SK-N-SH (cell line): ENCODE measurements around the gene PRCC. TPM values are rescaled to one million over a fixed set of nuclear protein-coding genes. Genes with fewer than 3 reads are reported as not detected.

Experiments
- CTCF ChIA-PET: fragments of 300-600, 350-600 bp; formaldehyde crosslinking; extraction: SDS; loops from one replicate; lab custom pipeline; 2021; lab: Yijun Ruan, JAX
- POLR2A ChIA-PET: fragments of 350-600 bp; sonication (Branson Sonifier 250); formaldehyde crosslinking; extraction: SDS; loops from one replicate; lab custom pipeline; 2020; ENCODE audit warnings: antibody characterized with exemption, inconsistent platforms; lab: Yijun Ruan, JAX
- DNase-seq: peaks from one replicate; pipeline ENCODE4 v3.0.0; 2012
- H2AFZ ChIP-seq: fragments of 200-600 bp; sonication (generic); 2 replicates; pipeline ENCODE4 v1.8.1; 2016; ENCODE audit warnings: antibody characterized with exemption, mild to moderate bottlenecking, low read depth
- H3F3A ChIP-seq: fragments of 200-600 bp; sonication (generic); replicated peaks from 2 replicates; pipeline ENCODE3; 2016; ENCODE audit warnings: antibody characterized with exemption, mild to moderate bottlenecking; ENCODE audit not compliant: insufficient read depth
- H3K27ac ChIP-seq, 2 experiments: fragments of 200-500 bp in 1 of 2; fragments of 200-600 bp in 1 of 2; sonication (Bioruptor generic) in 1 of 2; sonication (generic), shearing (Covaris generic) in 1 of 2; 2 replicates each; pipeline versions ENCODE4 v1.5.1 to v1.6.1; 2014 to 2016; ENCODE audit warnings: low read depth in 2 of 2, inconsistent platforms in 1 of 2, low read length in 1 of 2, mild to moderate bottlenecking in 1 of 2, mixed read lengths in 1 of 2
- H3K27me3 ChIP-seq: fragments of 200-600 bp; sonication (generic), shearing (Covaris generic); 2 replicates; pipeline ENCODE4 v1.6.1; 2016; ENCODE audit warnings: mixed run types; ENCODE audit not compliant: insufficient read depth
- H3K36me3 ChIP-seq, 2 experiments: fragments of 200-500 bp in 1 of 2; fragments of 200-600 bp in 1 of 2; sonication (Bioruptor generic) in 1 of 2; sonication (generic) in 1 of 2; replicated peaks in 1 of 2; 2 replicates each; pipeline versions ENCODE3 to v1.5.1; 2014 to 2016; ENCODE audit warnings: low read length in 1 of 2, mild to moderate bottlenecking in 1 of 2; ENCODE audit not compliant: insufficient read depth in 2 of 2, control insufficient read depth in 1 of 2
- H3K4me1 ChIP-seq, 2 experiments: fragments of 200-500 bp in 1 of 2; fragments of 200-600 bp in 1 of 2; sonication (Bioruptor generic) in 1 of 2; sonication (generic), shearing (Covaris generic) in 1 of 2; 2 replicates each; pipeline versions ENCODE4 v1.5.1 to v1.6.1; 2014 to 2016; ENCODE audit warnings: low read depth in 1 of 2, low read length in 1 of 2, mixed run types in 1 of 2; ENCODE audit not compliant: insufficient read depth in 2 of 2, control insufficient read depth in 1 of 2
- H3K4me2 ChIP-seq: fragments of 200-600 bp; sonication (generic), shearing (Covaris generic); 2 replicates; pipeline ENCODE4 v1.6.1; 2017; ENCODE audit warnings: mixed run types
- H3K4me3 ChIP-seq, 2 experiments: fragments of 200-500 bp in 1 of 2; fragments of 200-600 bp in 1 of 2; sonication (Bioruptor generic) in 1 of 2; sonication (generic), shearing (Covaris generic) in 1 of 2; 2 replicates each; pipeline versions ENCODE4 v1.5.1 to v1.8.1; 2014 to 2016; ENCODE audit warnings: low read depth in 2 of 2, inconsistent platforms in 1 of 2, low read length in 1 of 2, mild to moderate bottlenecking in 1 of 2, mixed read lengths in 1 of 2, moderate library complexity in 1 of 2
- H3K79me2 ChIP-seq: fragments of 200-600 bp; sonication (generic); 2 replicates; pipeline ENCODE4 v1.8.1; 2017; ENCODE audit warnings: mild to moderate bottlenecking; ENCODE audit not compliant: insufficient read depth
- H3K9ac ChIP-seq: fragments of 200-600 bp; sonication (generic); 2 replicates; pipeline ENCODE4 v1.6.1; 2017; ENCODE audit warnings: mixed run types
- H3K9me2 ChIP-seq: fragments of 200-600 bp; sonication (generic); 2 replicates; pipeline ENCODE4 v1.6.1; 2017; ENCODE audit warnings: mixed run types
- H3K9me3 ChIP-seq: fragments of 200-600 bp; sonication (generic); 2 replicates; pipeline ENCODE4 v1.6.1; 2017; ENCODE audit warnings: mixed run types, mild to moderate bottlenecking, moderate library complexity
- H4K20me1 ChIP-seq: fragments of 200-600 bp; sonication (generic); 2 replicates; pipeline ENCODE4 v1.6.1; 2017; ENCODE audit warnings: mild to moderate bottlenecking, mixed run types; ENCODE audit not compliant: insufficient read depth
- CTCF ChIP-seq: fragments of 200-600 bp; sonication (generic); IDR thresholded peaks from 2 replicates; pipeline ENCODE4 v1.6.1; 2017; ENCODE audit warnings: antibody characterized with exemption, mild to moderate bottlenecking, moderate library complexity
- FOXM1 ChIP-seq: IDR thresholded peaks from 2 replicates; pipeline ENCODE4 v1.4.0; 2012; ENCODE audit warnings: low read depth, mild to moderate bottlenecking
- JUND ChIP-seq: IDR thresholded peaks from 2 replicates; pipeline ENCODE4 v1.4.0; 2012
- MAX ChIP-seq: IDR thresholded peaks from 2 replicates; pipeline ENCODE4 v1.4.0; 2012; ENCODE audit warnings: low read depth
- MEF2A ChIP-seq: IDR thresholded peaks from 2 replicates; pipeline ENCODE4 v1.4.0; 2012; ENCODE audit warnings: low read depth, borderline replicate concordance
- MXI1 ChIP-seq: IDR thresholded peaks from 2 replicates; pipeline ENCODE4 v1.6.1; 2012; ENCODE audit warnings: mild to moderate bottlenecking, low read depth, low read length, improper control_type of control experiment
- NRF1 ChIP-seq: IDR thresholded peaks from 2 replicates; pipeline ENCODE4 v1.6.1; 2012; ENCODE audit warnings: low read depth, mild to moderate bottlenecking, low read length
- RAD21 ChIP-seq: IDR thresholded peaks from 2 replicates; pipeline ENCODE4 v1.6.1; 2012; ENCODE audit warnings: mild to moderate bottlenecking, low read length
- REST ChIP-seq: IDR thresholded peaks from 2 replicates; pipeline ENCODE4 v1.6.1; 2012; ENCODE audit warnings: mild to moderate bottlenecking, low read depth, low read length, moderate library complexity
- SIN3A ChIP-seq: IDR thresholded peaks from 2 replicates; pipeline ENCODE4 v1.6.1; 2012; ENCODE audit warnings: low read depth, mild to moderate bottlenecking, low read length, moderate library complexity, borderline replicate concordance
- SMC3 ChIP-seq: IDR thresholded peaks from 2 replicates; pipeline ENCODE4 v1.6.1; 2012; ENCODE audit warnings: low read depth, low read length, improper control_type of control experiment
- WGBS: methylation state at CpG from one replicate; pipeline ENCODE4 v1.1.6; 2017; ENCODE audit warnings: low lambda C conversion rate; 5-methylcytosine and 5-hydroxymethylcytosine counted together
- polyA plus RNA-seq, 3 experiments: library from polyadenylated mRNA; depleted of rRNA; stranded (reverse); fragments of >200 nt; gene quantifications; 2 replicates each; pipeline ENCODE4 v1.2.3, GENCODE V29; 2012

The PRCC gene
- polyA plus RNA-seq, 1 of the 3 experiments (the other 2 are of a cell fraction), result 39.2 TPM

- ChIA-PET CTCF (interaction anchor here (0.9 to 2.6 kb wide), 7 partner anchors 8 to 64 kb away, joined by 3 to 14 read pairs (median 3); no protein-coding TSS in a partner anchor), POLR2A (no interaction called here)
- no peak for DNase-seq
- Histone ChIP-seq H3K9ac (no peak overlapping the region), H3K36me3 (no peaks in the 10 kb centered on the region), H3K4me3 (no peak overlapping the region), H3K79me2 (no peaks in the 10 kb centered on the region), H3K4me2 (no peak overlapping the region), H3K9me2 (no peaks in the 10 kb centered on the region), H3K4me1 (peaks cover 0 to 15% of the 10 kb centered on the region in 2 experiments; a peak in 1 of 4 replicates), H4K20me1 (no peaks in the 10 kb centered on the region), H3K27ac (no peak overlapping the region), H3K27me3 (no peaks in the 10 kb centered on the region), H3K9me3 (no peaks in the 10 kb centered on the region), H3F3A (no peaks in the 10 kb centered on the region), H2AFZ (no peak overlapping the region)
- TF ChIP-seq FOXM1, result no peak
- TF ChIP-seq SIN3A, result no peak
- no peak for TF ChIP-seq REST
- TF ChIP-seq MEF2A, result no peak
- TF ChIP-seq RAD21, result no peak
- TF ChIP-seq SMC3, result no peak
- TF ChIP-seq MAX, result no peak
- TF ChIP-seq CTCF, result no peak
- TF ChIP-seq MXI1, result no peak
- TF ChIP-seq NRF1, result no peak
- TF ChIP-seq JUND, result no peak
- WGBS, result 81% methylated on average over 1 of the region's 1 CpG
Measured at GRCh38 chr1:156826630-156827029, 59.3 kb downstream of the PRCC start.
